Smooth muscle cell (in vitro differentiated cells): ENCODE data around the gene BCAS3. TPM values are rescaled to one million over a fixed set of nuclear protein-coding genes. Genes with fewer than 3 reads are reported as not detected.

Experiments
- DNase-seq: peaks from one replicate; lab custom pipeline; 2025; ENCODE audit not compliant: unreplicated experiment; lab: John Stamatoyannopoulos, UW
- H2AFZ ChIP-seq: fragments of 200-600 bp; sonication (generic); 2 replicates; pipeline ENCODE4 v1.6.0; 2016; ENCODE audit warnings: antibody characterized with exemption, low read depth, mild to moderate bottlenecking
- H3F3A ChIP-seq: fragments of 200-600 bp; sonication (generic); 2 replicates; pipeline ENCODE4 v1.6.0; 2017; ENCODE audit warnings: antibody characterized with exemption, low read depth
- H3K27ac ChIP-seq: fragments of 200-600 bp; sonication (generic); 2 replicates; pipeline ENCODE4 v1.5.1; 2016; ENCODE audit warnings: low read depth, mild to moderate bottlenecking
- H3K27me3 ChIP-seq: fragments of 200-600 bp; sonication (generic); 2 replicates; pipeline ENCODE4 v1.6.1; 2016; ENCODE audit warnings: low read depth, mild to moderate bottlenecking
- H3K36me3 ChIP-seq: fragments of 200-600 bp; sonication (generic); 2 replicates; pipeline ENCODE4 v1.5.1; 2016; ENCODE audit warnings: low read depth
- H3K4me1 ChIP-seq: fragments of 200-600 bp; sonication (generic); 2 replicates; pipeline ENCODE4 v1.5.1; 2016; ENCODE audit warnings: low read depth
- H3K4me2 ChIP-seq: fragments of 200-600 bp; sonication (generic); 2 replicates; pipeline ENCODE4 v1.6.0; 2016; ENCODE audit warnings: mild to moderate bottlenecking
- H3K4me3 ChIP-seq: fragments of 200-600 bp; sonication (generic); 2 replicates; pipeline ENCODE4 v1.5.1; 2016; ENCODE audit warnings: mild to moderate bottlenecking
- H3K79me2 ChIP-seq: fragments of 200-600 bp; sonication (generic); 2 replicates; pipeline ENCODE4 v1.6.0; 2016; ENCODE audit warnings: low read depth, mild to moderate bottlenecking
- H3K9ac ChIP-seq: fragments of 200-600 bp; sonication (generic); 2 replicates; pipeline ENCODE4 v1.6.0; 2016; ENCODE audit warnings: low read depth
- H3K9me3 ChIP-seq: fragments of 200-600 bp; sonication (generic); replicated peaks from 2 replicates; pipeline ENCODE4 v1.5.1; 2016; ENCODE audit warnings: low read depth
- H4K20me1 ChIP-seq: fragments of 200-600 bp; sonication (generic); 2 replicates; pipeline ENCODE4 v1.6.0; 2016; ENCODE audit warnings: low read depth
- WGBS: methylation state at CpG from one replicate; pipeline ENCODE4 v1.1.7; 2016; ENCODE audit warnings: low lambda C conversion rate; 5-methylcytosine and 5-hydroxymethylcytosine counted together
- polyA plus RNA-seq: library from polyadenylated mRNA; unstranded; fragments of >200 nt; fragmentation: Nextera tagmentation; extraction: Ambion mirVana; gene quantifications from 2 replicates; pipeline ENCODE4 v1.2.1, GENCODE V29; 2016
- total RNA-seq: library from RNA; depleted of rRNA; stranded (reverse); fragments of >200 nt; gene quantifications from 2 replicates; pipeline ENCODE4 v1.2.3, GENCODE V29; 2014
- TF ChIP-seq, protein P1 (sequence below): fragments of 200-600 bp; sonication (generic); IDR thresholded peaks from 2 replicates; pipeline ENCODE4 v1.5.1; 2017; ENCODE audit warnings: borderline replicate concordance, mild to moderate bottlenecking, antibody characterized with exemption; ENCODE audit not compliant: insufficient read depth, poor library complexity, severe bottlenecking

The BCAS3 gene
- total and polyA plus RNA-seq, 2 experiments from 2014 or later = 17.2 to 54.5 TPM

DNA sequence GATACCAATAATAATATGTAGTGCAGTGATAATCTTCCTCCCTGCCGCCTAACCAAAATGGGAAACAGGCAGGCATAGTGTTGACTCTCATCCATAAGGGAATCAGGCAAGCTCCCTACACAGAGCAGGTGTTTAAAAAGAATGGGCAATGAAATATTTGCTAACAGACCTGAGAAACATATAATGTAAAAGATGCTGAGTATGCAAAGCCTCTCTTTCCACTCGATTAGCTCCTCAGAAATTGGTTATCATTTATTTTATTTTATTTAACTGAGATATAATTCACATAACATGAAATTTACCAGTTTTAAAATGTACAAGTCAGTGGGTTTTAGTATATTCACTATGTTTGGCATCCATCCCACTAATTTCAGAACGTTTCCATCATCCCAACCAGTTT is 404.3 kb downstream of the BCAS3 start:
- Histone ChIP-seq H3K36me3 (no peaks in the 10 kb centered on the region), H3K79me2 (no peaks in the 10 kb centered on the region), H4K20me1 (no peaks in the 10 kb centered on the region), H2AFZ (no peak overlapping the region), H3K4me2 (no peak overlapping the region), H3K27ac (no peak overlapping the region), H3K9ac (no peak overlapping the region), H3K27me3 (no peaks in the 10 kb centered on the region), H3F3A (no peaks in the 10 kb centered on the region), H3K4me3 (no peak overlapping the region), H3K9me3 (no peaks in the 10 kb centered on the region), H3K4me1 (no peaks in the 10 kb centered on the region)
- WGBS = 97% methylated on average over 3 of the region's 3 CpGs
- TF ChIP-seq, protein P1, sequence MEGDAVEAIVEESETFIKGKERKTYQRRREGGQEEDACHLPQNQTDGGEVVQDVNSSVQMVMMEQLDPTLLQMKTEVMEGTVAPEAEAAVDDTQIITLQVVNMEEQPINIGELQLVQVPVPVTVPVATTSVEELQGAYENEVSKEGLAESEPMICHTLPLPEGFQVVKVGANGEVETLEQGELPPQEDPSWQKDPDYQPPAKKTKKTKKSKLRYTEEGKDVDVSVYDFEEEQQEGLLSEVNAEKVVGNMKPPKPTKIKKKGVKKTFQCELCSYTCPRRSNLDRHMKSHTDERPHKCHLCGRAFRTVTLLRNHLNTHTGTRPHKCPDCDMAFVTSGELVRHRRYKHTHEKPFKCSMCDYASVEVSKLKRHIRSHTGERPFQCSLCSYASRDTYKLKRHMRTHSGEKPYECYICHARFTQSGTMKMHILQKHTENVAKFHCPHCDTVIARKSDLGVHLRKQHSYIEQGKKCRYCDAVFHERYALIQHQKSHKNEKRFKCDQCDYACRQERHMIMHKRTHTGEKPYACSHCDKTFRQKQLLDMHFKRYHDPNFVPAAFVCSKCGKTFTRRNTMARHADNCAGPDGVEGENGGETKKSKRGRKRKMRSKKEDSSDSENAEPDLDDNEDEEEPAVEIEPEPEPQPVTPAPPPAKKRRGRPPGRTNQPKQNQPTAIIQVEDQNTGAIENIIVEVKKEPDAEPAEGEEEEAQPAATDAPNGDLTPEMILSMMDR = no peak
- no peak for DNase-seq

DNA sequence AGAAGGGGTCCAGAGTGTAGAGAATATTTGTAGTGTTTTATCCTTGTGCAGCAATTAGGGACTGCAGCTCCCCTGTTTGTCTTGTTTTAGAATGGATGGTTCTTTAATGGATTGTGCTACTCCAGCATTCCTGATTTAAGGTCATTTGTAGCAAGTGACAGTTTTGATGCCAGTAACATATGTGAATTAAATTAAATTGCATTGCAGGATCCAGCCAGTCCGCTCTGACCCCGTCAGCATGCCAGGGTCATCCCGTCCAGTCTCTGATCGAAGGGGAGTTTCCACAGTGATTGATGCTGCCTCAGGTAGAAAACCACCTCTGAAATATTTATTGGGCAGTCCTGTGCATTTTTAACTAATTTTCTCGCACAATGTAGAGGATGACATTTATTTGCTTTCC is 406.6 kb downstream of the BCAS3 start:
- TF ChIP-seq, protein P1 = no peak
- no peaks in the 10 kb centered on the region for H3F3A ChIP-seq
- no peak for DNase-seq

DNA sequence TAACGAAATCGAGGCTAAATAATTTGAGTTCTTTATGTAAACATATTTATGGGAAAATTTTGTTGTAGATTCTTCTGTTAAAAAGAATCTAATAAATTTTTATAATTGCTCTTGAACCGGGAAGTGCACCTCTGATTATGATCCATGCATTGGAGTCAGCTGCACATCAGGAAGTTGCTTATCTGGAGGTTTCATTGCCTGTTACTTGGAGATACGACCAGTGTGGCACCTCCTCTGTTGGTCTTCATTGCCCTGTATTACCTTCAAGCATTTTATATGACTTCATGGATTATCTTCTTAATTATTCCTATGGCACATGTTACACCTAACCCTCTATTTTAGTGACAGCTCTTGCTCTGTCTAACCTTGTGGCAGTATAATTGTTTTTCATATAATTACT is 409.4 kb downstream of the BCAS3 start:
- no peak overlapping the region for H2AFZ ChIP-seq
- no peak for DNase-seq
- no peaks in the 10 kb centered on the region for H4K20me1 ChIP-seq
- no peak overlapping the region for H3K27ac ChIP-seq
- no peaks in the 10 kb centered on the region for H3K9me3 ChIP-seq
- no peaks in the 10 kb centered on the region for H3K4me1 ChIP-seq
- no peak overlapping the region for H3K4me2 ChIP-seq
- no peaks in the 10 kb centered on the region for H3K79me2 ChIP-seq
- no peaks in the 10 kb centered on the region for H3F3A ChIP-seq
- no peak overlapping the region for H3K9ac ChIP-seq
- H3K4me3 ChIP-seq = no peak overlapping the region
- WGBS = 85% methylated on average over 4 of the region's 4 CpGs
- TF ChIP-seq, protein P1 = no peak
- H3K27me3 ChIP-seq = no peaks in the 10 kb centered on the region
- H3K36me3 ChIP-seq = no peaks in the 10 kb centered on the region

More for the DNA sequence above, 406.6 kb downstream of the BCAS3 start:
- Histone ChIP-seq H3K9me3 (no peaks in the 10 kb centered on the region), H3K4me3 (no peak overlapping the region), H4K20me1 (no peaks in the 10 kb centered on the region), H2AFZ (no peak overlapping the region), H3K36me3 (no peaks in the 10 kb centered on the region), H3K27ac (no peak overlapping the region), H3K27me3 (no peaks in the 10 kb centered on the region), H3K79me2 (no peaks in the 10 kb centered on the region), H3K4me2 (no peak overlapping the region), H3K4me1 (no peaks in the 10 kb centered on the region), H3K9ac (no peak overlapping the region)
- 98% methylated on average over 5 of the region's 5 CpGs for WGBS

DNA sequence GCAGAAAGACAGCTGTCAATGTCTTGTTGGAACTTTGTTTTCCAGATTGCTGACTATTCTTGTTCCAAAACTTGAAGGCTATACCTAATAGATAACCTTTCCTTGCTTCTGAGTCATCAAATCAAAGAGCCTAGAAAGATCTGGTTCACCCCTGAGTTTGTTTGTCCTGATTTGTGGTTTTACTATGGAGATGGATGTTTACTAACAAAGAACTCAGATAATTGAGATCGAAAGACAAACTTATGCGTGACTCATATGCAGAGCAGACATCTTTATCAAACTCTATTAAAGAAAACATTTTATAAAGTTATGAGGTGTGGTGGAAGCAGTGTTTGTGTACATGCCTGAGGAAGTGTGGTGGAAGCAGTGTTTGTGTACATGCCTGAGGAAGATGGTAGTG is 410.9 kb downstream of the BCAS3 start:
- H3K79me2 ChIP-seq = no peaks in the 10 kb centered on the region
- H2AFZ ChIP-seq = no peak overlapping the region
- no peaks in the 10 kb centered on the region for H3K27me3 ChIP-seq
- H3K4me3 ChIP-seq = no peak overlapping the region
- no peak for DNase-seq
- no peak overlapping the region for H3K4me2 ChIP-seq
- 88% methylated on average over 2 of the region's 2 CpGs for WGBS
- H3F3A ChIP-seq = no peaks in the 10 kb centered on the region
- TF ChIP-seq, protein P1 = no peak
- no peaks in the 10 kb centered on the region for H4K20me1 ChIP-seq
- no peak overlapping the region for H3K9ac ChIP-seq
- H3K9me3 ChIP-seq = no peaks in the 10 kb centered on the region
- no peaks in the 10 kb centered on the region for H3K4me1 ChIP-seq
- H3K36me3 ChIP-seq = no peaks in the 10 kb centered on the region
- no peak overlapping the region for H3K27ac ChIP-seq
